Central memory CD4-positive, alpha-beta T cell (primary cell): ENCODE results near the gene MYLIP.

Source experiments
- DNase-seq: peaks from one replicate; pipeline ENCODE4 v3.0.0; 2022

The MYLIP gene

GRCh38 chr6:16108921-16109658 is 19.8 kb upstream of the MYLIP start:
- no peak for DNase-seq

- no peak for DNase-seq
Measured at GRCh38 chr6:16109659-16110305, 19.1 kb upstream of the MYLIP start.

GRCh38 chr6:16118825-16119224 is 10.1 kb upstream of the MYLIP start:
- DNase-seq = no peak

GRCh38 chr6:16121339-16121738 is 7.5 kb upstream of the MYLIP start:
- no peak for DNase-seq

GRCh38 chr6:16122197-16122596 is 6.7 kb upstream of the MYLIP start:
- DNase-seq = no peak

GRCh38 chr6:16124198-16125180 is 4.4 kb upstream of the MYLIP start:
- no peak for DNase-seq

GRCh38 chr6:16126056-16126455 is 2.8 kb upstream of the MYLIP start:
- no peak for DNase-seq

GRCh38 chr6:16126861-16127260 is 2.0 kb upstream of the MYLIP start:
- DNase-seq = no peak

GRCh38 chr6:16127471-16127870 is 1.4 kb upstream of the MYLIP start:
- no peak for DNase-seq

- DNase-seq = no peak
Measured at GRCh38 chr6:16129623-16130401, 926 bp downstream of the MYLIP start.

- DNase-seq = no peak
Measured at GRCh38 chr6:16130437-16130891, 1.6 kb downstream of the MYLIP start.

GRCh38 chr6:16130932-16131387 is 2.1 kb downstream of the MYLIP start:
- peak; percentile 77 for DNase-seq

GRCh38 chr6:16132909-16133308 is 4.0 kb downstream of the MYLIP start:
- DNase-seq = no peak

- DNase-seq = no peak
Measured at GRCh38 chr6:16134430-16134829, 5.5 kb downstream of the MYLIP start.

- no peak for DNase-seq
Measured at GRCh38 chr6:16135066-16135465, 6.2 kb downstream of the MYLIP start.

GRCh38 chr6:16136091-16136490 is 7.2 kb downstream of the MYLIP start:
- peak; percentile 76 for DNase-seq

GRCh38 chr6:16136621-16137450 is 8.0 kb downstream of the MYLIP start:
- peak; percentile 42 for DNase-seq

- no peak for DNase-seq
Measured at GRCh38 chr6:16137451-16137801, 8.5 kb downstream of the MYLIP start.

GRCh38 chr6:16139556-16139955 is 10.7 kb downstream of the MYLIP start:
- DNase-seq = no peak

- DNase-seq = no peak
Measured at GRCh38 chr6:16140607-16141006, 11.7 kb downstream of the MYLIP start.

GRCh38 chr6:16141514-16141913 is 12.6 kb downstream of the MYLIP start:
- no peak for DNase-seq
